Stimulated activated naive CD8-positive, alpha-beta T cell treated with anti-CD3 and anti-CD28 coated beads, Interleukin-15, amount 100 ng/mL, for 72 hours (primary cell): Measurements from ENCODE around the gene ZNF487.

Experiments used
- ATAC-seq: fragments of 150-1000 bp; cut with Tn5 transposase; 2 replicates; pipeline ENCODE4 v1.10.0; 2021; ENCODE audit warnings: mild to moderate bottlenecking, moderate library complexity
- DNase-seq, 2 donors: peaks; one replicate each; pipeline ENCODE4 v3.0.0; 2021 to 2022
- H3K27ac Mint-ChIP-seq, 2 donors: one replicate each; pipeline ENCODE4 v1.8.0; 2022; ENCODE audit warnings: mild to moderate bottlenecking in 2 of 2, mixed read lengths in 2 of 2, moderate library complexity in 2 of 2
- H3K27me3 Mint-ChIP-seq: one replicate; pipeline ENCODE4 v1.8.0; 2022; ENCODE audit warnings: mixed read lengths
- H3K4me1 Mint-ChIP-seq: one replicate; pipeline ENCODE4 v1.8.0; 2022; ENCODE audit warnings: mild to moderate bottlenecking, mixed read lengths
- H3K4me3 Mint-ChIP-seq, 2 donors: one replicate each; pipeline ENCODE4 v1.8.0; 2022; ENCODE audit warnings: mild to moderate bottlenecking in 2 of 2, mixed read lengths in 2 of 2, moderate library complexity in 1 of 2
- H3K9me3 Mint-ChIP-seq, 2 donors: one replicate each; pipeline ENCODE4 v1.8.0; 2022; ENCODE audit warnings: mixed read lengths in 2 of 2

ZNF487 gene

DNA sequence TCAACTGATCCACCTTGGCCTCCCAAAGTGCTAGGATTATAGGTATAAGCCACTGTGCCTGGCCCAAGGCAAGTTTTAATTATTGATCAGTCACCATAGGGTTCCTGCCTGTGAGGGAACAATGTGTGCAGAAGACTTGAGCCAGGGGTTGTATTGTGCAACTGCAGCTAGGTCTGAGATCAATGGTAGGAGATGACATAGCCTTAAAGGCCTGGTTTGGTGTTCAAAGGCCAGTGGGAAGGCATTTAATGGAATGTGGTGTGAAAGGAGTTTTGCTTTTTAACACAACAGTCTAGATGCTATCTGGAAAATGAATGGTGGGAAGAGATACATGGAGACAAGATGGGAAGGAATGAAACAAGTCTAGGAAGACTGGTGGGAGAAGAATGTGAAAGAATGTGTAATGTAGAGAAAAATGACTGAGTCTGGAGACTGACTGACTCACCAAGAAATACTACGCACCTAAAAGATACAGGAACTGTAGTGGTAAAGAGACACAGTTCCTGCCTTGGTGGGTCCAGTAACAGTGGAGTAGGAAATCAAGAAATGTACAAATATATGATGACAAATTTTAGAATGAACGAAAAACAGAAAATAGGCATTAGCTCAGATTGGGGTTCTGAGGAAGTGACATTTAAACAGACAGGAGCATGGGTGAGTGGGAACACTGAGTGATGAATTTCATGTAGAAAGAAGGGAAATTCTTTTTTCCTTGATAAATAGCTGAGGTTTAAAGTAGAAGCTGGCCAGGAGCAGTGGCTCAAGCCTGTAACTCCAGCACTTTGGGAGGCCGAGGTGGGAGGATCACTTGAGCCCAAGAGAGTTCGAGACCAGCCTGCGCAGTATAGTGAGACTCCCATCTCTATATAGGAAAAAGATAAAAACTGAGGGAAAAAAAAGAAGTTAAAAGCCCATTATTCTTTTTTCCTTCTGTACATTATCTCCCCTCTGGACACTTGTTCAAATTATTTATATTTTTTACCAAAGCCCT is 37.3 kb upstream of the ZNF487 start:
- peak overlapping the region in 1 of 2 donors; percentile 88 for H3K27ac Mint-ChIP-seq
- peak overlapping the region; percentile 89 to 94 for H3K4me3 Mint-ChIP-seq
- DNase-seq, result no peak
- H3K27me3 Mint-ChIP-seq, result no peaks in the 10 kb centered on the region
- H3K9me3 Mint-ChIP-seq, result no peaks in the 10 kb centered on the region
- peak; percentile 51 for ATAC-seq
- peaks cover 86% of the 10 kb centered on the region for H3K4me1 Mint-ChIP-seq

DNA sequence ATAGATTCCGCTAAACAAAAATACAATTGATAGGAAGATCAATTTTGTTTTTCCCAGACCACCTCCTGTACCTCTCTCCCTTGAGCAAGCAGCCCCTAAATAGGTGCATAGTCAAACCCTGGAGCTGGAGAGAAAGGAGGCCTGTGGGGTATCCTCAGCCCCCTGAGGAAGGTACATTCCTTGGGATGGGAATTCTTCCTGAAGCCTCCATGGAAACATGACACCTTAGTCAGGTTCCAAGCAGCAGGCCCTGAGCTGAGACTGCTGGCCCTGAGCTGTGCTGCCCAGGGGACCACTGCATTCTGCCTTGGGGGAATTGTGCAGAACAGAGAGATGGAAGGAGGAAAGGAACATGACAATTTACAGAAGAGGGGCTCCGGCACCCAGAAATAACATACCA is 35.3 kb upstream of the ZNF487 start:
- peak overlapping the region; percentile 2 to 54 for H3K27ac Mint-ChIP-seq
- H3K9me3 Mint-ChIP-seq, result no peaks in the 10 kb centered on the region
- DNase-seq (no peak), ATAC-seq (no peak)
- H3K4me3 Mint-ChIP-seq, result peak overlapping the region; percentile 67 to 85
- H3K4me1 Mint-ChIP-seq, result peaks cover 71% of the 10 kb centered on the region
- H3K27me3 Mint-ChIP-seq, result no peaks in the 10 kb centered on the region

DNA sequence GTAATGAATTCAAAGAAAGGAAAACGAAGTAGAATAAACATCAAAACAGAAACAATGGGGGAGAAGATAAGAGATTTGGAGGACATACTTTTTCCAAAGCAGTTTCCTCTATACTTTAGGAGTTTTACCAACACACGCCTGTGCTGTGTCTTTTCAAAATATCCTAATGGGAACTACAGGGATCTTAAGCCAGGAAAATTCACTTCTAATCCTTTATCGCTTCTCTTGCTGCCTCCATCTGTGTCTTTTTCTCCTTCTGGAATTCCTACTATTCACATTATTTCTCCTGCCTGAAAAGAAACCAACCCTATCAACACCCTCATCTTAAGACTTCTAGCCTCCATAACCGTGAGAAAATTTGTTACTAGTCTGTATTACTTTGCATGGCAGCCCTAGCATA is 34.7 kb upstream of the ZNF487 start:
- H3K9me3 Mint-ChIP-seq, result no peaks in the 10 kb centered on the region
- no peak for DNase-seq
- peaks cover 71% of the 10 kb centered on the region for H3K4me1 Mint-ChIP-seq
- no peak for ATAC-seq
- no peaks in the 10 kb centered on the region for H3K27me3 Mint-ChIP-seq
- H3K27ac Mint-ChIP-seq, result peak overlapping the region in 1 of 2 donors; percentile 0
- peak overlapping the region; percentile 85 to 86 for H3K4me3 Mint-ChIP-seq

DNA sequence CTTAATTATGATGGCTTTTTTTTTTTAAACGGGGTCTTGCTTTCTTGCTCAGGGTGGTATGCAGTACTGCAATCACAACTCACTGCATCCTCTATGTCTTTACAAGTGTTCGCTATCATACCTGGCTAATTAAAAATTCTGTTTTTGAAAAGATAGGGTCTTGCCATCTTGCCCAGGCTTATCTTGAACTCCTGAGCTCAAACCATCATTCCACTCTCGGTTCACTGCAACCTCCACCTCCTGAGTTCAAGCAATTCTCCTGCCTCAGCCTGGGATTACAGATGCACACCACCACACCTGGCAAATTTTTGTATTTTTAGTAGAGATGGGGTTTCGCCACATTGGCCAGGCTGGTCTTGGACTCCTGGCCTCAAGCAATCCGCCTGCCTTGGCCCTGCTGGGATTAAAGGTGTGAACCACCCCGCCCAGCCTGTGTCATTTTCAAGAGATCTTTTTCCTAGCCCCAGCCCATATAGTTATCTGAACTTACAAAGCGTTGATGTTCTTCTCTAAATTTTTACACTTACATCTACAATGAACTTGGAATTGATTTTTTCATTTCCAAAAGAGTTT is 33.9 kb upstream of the ZNF487 start:
- peak overlapping the region; percentile 85 to 86 for H3K4me3 Mint-ChIP-seq
- H3K9me3 Mint-ChIP-seq, result no peaks in the 10 kb centered on the region
- no peak for DNase-seq
- H3K4me1 Mint-ChIP-seq, result peaks cover 69% of the 10 kb centered on the region
- no peaks in the 10 kb centered on the region for H3K27me3 Mint-ChIP-seq
- H3K27ac Mint-ChIP-seq, result no peak overlapping the region
- ATAC-seq, result no peak

DNA sequence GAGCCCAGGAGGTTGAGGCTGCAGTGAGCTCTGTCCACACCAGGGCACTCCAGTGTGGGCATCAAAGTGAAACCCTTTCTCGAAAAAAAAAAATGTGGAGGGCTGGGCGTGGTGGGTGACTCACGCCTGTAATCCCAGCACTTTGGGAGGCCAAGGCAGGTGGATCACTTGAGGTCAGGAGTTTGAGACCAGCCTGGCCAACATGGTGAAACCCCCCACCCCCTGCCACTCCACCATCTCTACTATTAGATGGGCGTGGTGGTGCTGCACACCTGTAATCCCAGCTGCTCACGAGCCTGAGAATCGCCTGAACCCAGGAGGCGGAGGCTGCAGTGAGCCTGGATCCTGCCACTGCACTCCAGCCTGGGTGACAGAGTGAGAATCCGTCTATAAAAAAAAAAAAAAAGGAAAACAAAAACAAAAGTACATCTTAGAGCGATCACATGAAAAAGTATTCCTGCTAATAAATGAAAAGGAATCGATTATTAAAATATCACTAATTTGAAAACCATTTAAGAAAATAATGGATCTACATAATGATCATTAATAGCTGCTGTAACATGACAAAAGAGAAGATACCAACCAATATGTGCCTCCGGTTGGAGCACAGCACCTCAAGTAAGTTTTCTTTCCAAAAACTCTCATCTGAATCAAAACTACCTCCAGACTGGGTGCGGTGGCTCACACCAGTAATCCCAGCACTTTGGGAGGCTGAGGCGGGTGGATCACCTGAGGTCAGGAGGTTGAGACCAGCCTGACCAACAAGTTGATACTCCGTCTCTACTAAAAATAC is 32.8 kb upstream of the ZNF487 start:
- Mint-ChIP-seq H3K27me3 (no peaks in the 10 kb centered on the region), H3K9me3 (no peaks in the 10 kb centered on the region), H3K4me3 (peak overlapping the region; percentile 85 to 86), H3K4me1 (peaks cover 64% of the 10 kb centered on the region), H3K27ac (peak overlapping the region; percentile 29 to 75)
- DNase-seq (no peak), ATAC-seq (no peak)

DNA sequence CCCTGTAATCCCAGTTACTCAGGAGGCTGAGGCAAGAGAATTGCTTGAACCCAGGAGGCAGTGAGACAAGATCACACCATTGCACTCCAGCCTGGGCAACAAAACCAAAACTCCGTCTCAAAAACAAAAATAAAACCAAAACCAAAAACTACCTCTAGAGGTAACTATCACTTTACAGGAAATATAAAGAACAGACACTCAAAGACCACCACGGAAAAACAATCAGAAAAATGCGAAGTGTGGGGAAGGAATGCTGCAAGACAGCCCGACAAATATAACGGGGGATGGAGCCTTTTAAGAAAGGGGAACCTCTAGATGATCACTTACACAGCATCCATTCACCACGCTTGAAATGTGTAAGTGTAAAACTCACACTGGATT is 32.2 kb upstream of the ZNF487 start:
- Mint-ChIP-seq H3K27ac (peak overlapping the region; percentile 29 to 59), H3K27me3 (no peaks in the 10 kb centered on the region), H3K4me3 (peak overlapping the region; percentile 85 to 86), H3K9me3 (no peaks in the 10 kb centered on the region), H3K4me1 (peaks cover 61% of the 10 kb centered on the region)
- no peak for DNase-seq
- no peak for ATAC-seq

DNA sequence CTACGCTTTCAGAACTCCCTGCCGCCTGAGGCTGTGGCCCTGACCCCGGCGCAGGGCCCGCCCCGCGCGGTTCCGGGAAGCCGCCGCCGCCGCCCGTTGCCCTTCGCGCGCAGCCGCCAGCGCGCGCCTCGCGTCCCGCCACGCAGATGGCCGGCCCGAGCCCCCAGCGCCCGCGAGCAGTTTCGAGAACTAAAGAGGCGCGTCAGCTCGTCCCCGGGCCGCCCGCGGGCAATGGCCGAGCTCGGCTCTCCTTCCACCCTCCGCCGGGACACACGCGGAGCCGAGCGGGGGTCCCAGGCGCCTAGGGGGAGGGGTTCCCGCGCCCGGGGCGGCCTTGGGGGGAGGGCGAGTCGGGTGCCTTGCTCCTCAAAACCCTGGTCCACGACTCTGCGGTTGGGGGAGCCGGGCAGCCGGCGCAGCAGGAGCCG is 29.7 kb upstream of the ZNF487 start:
- Mint-ChIP-seq H3K4me3 (peak overlapping the region; percentile 95 to 99), H3K9me3 (no peaks in the 10 kb centered on the region), H3K27me3 (no peaks in the 10 kb centered on the region), H3K4me1 (peaks cover 50% of the 10 kb centered on the region), H3K27ac (peak overlapping the region; percentile 97 to 100)
- peak; percentile 60 to 66 for DNase-seq
- ATAC-seq, result peak; percentile 8

DNA sequence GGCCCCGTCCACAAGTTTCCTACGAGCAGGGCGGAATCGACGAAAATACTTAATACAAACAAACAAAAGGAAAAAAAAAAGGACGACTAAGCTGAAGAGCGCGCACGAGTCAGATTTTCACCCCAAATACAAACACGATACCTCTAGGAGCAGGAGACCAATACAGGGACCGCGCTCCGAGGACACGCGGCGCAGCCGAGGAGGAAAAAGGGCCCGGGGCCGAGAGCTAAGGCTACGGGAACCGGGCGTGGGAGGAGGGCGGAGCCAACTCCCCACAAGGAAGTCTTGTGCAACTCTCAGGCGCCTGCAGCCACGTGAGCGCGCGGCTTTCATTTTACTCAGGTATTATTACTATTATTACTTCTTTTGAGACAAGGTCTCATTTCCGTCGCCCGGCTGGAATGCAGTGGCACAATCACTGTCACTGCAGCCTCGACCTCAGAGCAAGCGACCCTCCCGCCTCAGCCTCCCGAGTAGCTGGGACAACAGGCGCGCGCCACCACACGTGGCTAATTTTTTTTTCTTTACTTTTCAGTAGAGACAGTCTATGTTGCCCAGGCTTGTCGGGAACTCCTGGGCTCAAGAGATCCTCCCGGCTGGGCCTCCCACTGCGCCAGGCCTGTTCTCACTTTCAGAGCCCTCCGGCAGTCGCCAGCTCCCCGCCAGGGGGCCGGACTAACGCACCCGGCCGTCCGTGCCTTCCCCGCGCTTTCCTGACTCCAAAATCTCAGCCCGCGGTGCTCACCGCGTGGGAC is 29.2 kb upstream of the ZNF487 start:
- no peaks in the 10 kb centered on the region for H3K27me3 Mint-ChIP-seq

DNA sequence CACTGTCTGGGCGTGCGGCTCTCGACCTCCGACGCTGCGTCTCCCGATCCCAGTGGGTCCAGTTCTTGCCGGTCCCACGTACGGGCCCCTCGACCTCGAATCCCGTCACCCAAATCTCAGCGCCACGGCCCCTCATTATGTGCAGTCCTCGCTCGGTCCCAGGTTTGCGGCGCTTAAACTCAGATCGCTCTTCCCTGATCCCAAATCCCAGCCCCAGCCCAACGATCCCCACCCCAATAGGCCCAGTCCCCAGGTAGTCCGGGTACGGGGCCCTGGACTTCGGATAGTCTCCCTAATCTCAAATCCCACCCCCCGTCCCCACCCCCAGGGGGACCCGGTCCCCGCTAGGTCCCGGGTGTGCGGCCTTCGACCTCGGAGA is 28.6 kb upstream of the ZNF487 start:
- ATAC-seq, result peak; percentile 2
- Mint-ChIP-seq H3K27me3 (no peaks in the 10 kb centered on the region), H3K4me1 (peaks cover 38% of the 10 kb centered on the region), H3K4me3 (peak overlapping the region; percentile 95 to 99), H3K27ac (peak overlapping the region; percentile 97 to 100), H3K9me3 (no peaks in the 10 kb centered on the region)
- no peak for DNase-seq

More for the DNA sequence above, 29.2 kb upstream of the ZNF487 start:
- Mint-ChIP-seq H3K9me3 (no peaks in the 10 kb centered on the region), H3K4me1 (peaks cover 44% of the 10 kb centered on the region), H3K4me3 (peak overlapping the region; percentile 95 to 99), H3K27ac (peak overlapping the region; percentile 97 to 100)
- ATAC-seq (peak; percentile 61), DNase-seq (peak; percentile 81 to 90)

DNA sequence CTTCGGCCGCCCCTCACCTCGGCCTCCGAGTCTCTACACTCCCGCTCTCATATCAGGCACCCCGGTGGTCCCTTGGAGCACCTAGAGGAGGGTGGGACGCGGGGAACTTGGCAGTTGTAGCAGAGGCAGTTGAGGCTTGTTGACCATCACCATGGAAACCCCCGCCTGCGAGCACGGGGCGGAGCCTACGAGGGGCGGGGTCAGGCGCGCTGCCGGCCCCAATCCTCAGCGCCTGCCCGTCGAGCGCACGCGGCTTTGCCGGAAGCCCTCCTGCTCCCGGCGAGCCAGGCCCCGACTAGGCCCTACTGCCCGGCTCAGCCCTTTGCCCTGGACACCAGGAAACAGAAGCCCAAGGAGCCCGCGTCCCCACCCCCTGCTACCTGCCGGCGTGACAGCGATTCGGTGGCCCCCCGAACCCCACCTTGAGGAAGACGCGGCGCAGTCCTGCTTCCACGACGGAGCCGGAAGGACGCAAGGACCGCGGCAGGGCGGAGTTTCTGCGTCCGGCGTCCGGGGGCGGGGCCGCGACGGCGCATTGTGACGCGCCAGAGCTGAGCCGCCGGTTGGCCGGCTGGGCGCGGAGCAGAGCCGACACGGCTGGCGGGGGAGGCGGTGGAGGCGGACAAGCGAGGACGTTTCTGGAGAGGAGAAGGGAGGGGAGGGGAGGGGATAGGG is 28.1 kb upstream of the ZNF487 start, which contains the start of gene HNRNPF:
TSS of gene HNRNPF (minus strand) at position 477 of the 675 bp plus-strand sequence. CDS start 21,302 bp downstream, outside the sequence.
- peaks cover 33% of the 10 kb centered on the region for H3K4me1 Mint-ChIP-seq
- no peaks in the 10 kb centered on the region for H3K9me3 Mint-ChIP-seq
- H3K27me3 Mint-ChIP-seq, result no peaks in the 10 kb centered on the region
- H3K4me3 Mint-ChIP-seq, result peak within 1 kb of the TSS; percentile 95 to 99
- peak; percentile 84 for ATAC-seq
- H3K27ac Mint-ChIP-seq, result peak within 1 kb of the TSS; percentile 97 to 100
- DNase-seq, result peak; percentile 97

DNA sequence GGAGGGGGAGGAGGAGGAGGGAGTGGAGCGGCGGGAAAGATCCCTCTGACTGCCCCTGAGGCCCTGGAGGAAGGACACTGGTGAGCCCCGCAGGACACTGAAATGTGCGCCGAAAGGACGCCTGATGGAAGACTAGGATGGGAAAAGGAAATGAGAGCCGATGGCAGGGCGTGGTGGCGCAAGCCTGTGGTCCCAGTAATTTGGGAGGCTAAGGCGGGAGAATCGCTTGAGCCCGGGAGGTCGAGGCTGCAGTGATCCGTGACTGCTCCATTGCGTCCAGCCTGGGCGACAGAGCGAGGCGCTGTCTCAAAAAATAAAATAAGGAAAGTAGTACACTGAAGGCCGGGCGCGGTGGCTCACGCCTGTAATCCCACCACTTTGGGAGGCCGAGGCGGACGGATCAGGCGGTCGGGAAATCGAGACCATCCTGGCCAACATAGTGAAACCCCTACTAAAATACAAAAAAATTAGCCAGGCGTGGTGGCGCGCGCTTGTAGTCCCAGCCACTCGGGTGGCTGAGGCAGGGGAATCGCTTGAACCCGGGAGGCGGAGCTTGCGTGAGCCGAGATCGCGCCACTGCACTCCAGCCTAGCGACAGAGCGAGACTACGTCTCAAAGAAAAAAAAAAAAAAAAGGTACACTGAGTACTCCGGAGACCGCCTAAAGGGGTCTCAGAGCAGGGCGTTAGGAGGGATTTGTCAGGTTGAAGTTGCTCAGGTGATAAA is 27.4 kb upstream of the ZNF487 start:
- Mint-ChIP-seq H3K27me3 (no peaks in the 10 kb centered on the region), H3K27ac (peak overlapping the region; percentile 97 to 100), H3K4me3 (peak overlapping the region; percentile 95 to 99), H3K4me1 (peaks cover 26% of the 10 kb centered on the region), H3K9me3 (no peaks in the 10 kb centered on the region)
- ATAC-seq (peak; percentile 16), DNase-seq (peak; percentile 70 to 81)

DNA sequence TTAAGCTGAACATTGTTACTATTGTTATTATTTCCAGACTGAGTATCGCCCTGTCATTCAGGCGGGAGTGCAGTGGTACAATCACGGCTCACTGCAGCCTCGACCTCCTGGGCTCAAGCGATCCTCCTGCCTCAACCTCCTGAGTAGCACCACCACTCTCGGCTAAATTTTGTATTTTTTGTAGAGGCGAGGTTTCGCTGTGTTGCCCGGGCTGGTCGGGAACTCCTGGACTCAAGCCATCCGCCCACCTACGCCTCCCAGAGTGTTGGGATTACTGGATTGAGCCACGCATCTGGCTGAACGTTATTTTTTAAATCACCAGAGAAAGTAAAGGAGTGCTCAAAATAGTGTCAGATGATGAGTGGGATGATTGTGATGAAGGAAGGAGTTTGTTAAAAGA is 26.6 kb upstream of the ZNF487 start:
- no peaks in the 10 kb centered on the region for H3K9me3 Mint-ChIP-seq
- H3K4me3 Mint-ChIP-seq, result peak overlapping the region; percentile 95 to 99
- no peak for ATAC-seq
- no peak for DNase-seq
- H3K27ac Mint-ChIP-seq, result peak overlapping the region in 1 of 2 donors; percentile 100
- H3K4me1 Mint-ChIP-seq, result peaks cover 22% of the 10 kb centered on the region
- H3K27me3 Mint-ChIP-seq, result no peaks in the 10 kb centered on the region

DNA sequence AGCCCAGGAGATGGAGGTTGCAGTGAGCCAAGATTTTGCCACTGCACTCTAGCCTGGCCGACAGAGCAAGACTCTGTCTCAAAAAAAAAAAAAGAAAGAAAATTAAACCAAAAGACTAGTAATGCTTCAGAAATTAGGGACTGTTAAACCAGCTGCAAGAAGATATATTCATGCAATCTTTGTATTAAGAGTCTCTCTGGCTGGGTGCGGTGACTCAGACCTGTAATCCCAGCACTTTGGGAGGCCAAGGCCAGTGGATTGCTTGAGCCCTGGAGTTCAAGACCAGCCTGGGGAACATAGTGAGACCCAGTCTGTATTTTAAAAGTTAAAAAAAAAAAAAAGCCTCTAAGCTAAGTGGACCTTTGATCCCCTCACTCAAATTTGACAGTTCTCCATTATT is 25.4 kb upstream of the ZNF487 start:
- Mint-ChIP-seq H3K27ac (no peak overlapping the region), H3K4me1 (peaks cover 22% of the 10 kb centered on the region)
- no peak for ATAC-seq

DNA sequence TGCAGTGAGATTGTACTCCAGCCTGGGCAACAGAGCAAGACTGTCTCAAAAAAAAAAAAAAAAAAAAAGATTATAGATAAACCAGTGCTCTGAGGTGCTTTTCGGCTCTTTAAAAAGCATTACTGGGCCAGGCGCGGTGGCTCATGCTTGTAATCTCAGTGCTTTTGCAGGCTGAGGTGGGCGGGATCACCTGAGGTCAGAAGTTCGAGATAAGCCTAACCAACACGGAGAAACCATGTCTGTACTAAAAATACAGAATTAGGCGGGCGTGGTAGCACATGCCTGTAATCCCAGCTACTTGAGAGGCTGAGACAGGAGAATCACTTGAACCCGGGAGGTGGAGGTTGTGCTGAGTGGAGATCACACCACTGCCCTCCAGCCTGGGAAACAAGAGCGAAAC is 21.4 kb upstream of the ZNF487 start:
- peaks cover 34% of the 10 kb centered on the region for H3K4me1 Mint-ChIP-seq
- H3K4me3 Mint-ChIP-seq, result no peak overlapping the region
- DNase-seq (no peak), ATAC-seq (no peak)
- H3K27ac Mint-ChIP-seq, result no peak overlapping the region
- H3K9me3 Mint-ChIP-seq, result peaks cover 0 to 7% of the 10 kb centered on the region in 2 donors
- no peaks in the 10 kb centered on the region for H3K27me3 Mint-ChIP-seq

More for the DNA sequence above, 25.4 kb upstream of the ZNF487 start:
- no peak for DNase-seq
- Mint-ChIP-seq H3K9me3 (no peaks in the 10 kb centered on the region), H3K27me3 (no peaks in the 10 kb centered on the region), H3K4me3 (no peak overlapping the region)
